Gastroesophageal sphincter (tissue), 3 donors: ENCODE data around the gene METRN.

Source experiments
- CTCF ChIP-seq, 4 experiments: fragments of 200-600 bp in 2 of 4; fragments of 450-650 bp in 2 of 4; sonication (generic) in 1 of 4; IDR thresholded peaks; one replicate each; pipeline ENCODE4 v1.5.1; 2017 to 2019; ENCODE audit warnings: antibody characterized with exemption in 4 of 4, mild to moderate bottlenecking in 2 of 4, moderate library complexity in 2 of 4
- EP300 ChIP-seq: sonication (generic); formaldehyde crosslinking; IDR thresholded peaks from one replicate; pipeline ENCODE4 v1.6.1; 2017; ENCODE audit warnings: antibody characterized with exemption, mild to moderate bottlenecking
- POLR2A ChIP-seq, 2 donors: fragments of 450-650 bp; IDR thresholded peaks; one replicate each; pipeline ENCODE4 v1.6.1; 2017; ENCODE audit warnings: antibody characterized with exemption in 2 of 2, mild to moderate bottlenecking in 2 of 2, moderate library complexity in 1 of 2
- POLR2AphosphoS5 ChIP-seq: sonication (generic); formaldehyde crosslinking; IDR thresholded peaks from one replicate; pipeline ENCODE4 v1.6.1; 2017; ENCODE audit warnings: antibody characterized with exemption

DNA sequence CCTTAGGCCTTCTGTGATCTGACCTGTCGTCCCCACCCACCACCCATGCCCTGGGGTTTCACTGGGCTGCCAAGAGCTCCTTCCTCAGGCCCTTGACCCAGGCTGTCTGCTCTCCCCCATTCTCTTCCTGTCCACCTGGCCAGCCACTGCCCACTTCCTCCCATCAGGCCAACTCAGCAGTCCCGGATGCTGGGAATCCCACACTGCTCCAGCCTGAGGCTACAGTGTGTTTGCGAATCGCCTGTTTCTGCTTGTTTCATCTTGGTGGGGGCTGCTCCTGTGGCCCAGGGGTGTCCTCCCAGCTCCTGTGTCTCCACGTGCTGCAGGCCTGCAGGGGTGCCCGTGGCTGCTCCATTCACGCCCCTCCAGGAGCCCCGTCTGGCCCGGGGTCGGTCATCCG lies 839 bp upstream of the METRN start:
- TF ChIP-seq POLR2A (IDR thresholded peaks at IDR 0.05) (no peak), CTCF (IDR thresholded peaks at IDR 0.05) (no peak), POLR2AphosphoS5 (no peak), EP300 (no peak)
